ENCODE results near the gene FGB. TPM values are rescaled to one million over a fixed set of nuclear protein-coding genes. Genes with fewer than 3 reads are reported as not detected.

The FGB gene
- total and polyA plus RNA-seq, 2 experiments from 2014 or later = not detected

DNA sequence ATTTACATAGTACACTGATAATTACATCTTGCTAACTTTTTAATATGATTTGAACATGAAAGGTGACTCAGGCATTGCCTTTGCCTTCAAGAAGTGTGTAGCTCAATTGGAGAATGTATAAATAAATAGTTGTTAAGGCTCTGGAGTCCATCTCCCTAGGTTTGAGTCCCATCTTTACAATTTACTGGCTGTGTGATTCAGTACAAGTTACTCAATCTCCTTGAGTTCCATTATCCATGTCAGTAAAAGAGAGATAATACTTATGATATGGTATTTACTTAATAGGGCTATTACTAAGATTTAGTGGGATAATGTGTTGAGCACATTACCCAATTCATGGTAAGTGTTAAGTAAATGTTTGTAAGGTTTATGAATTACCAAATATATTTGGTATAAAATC is 51.5 kb downstream of the FGB start (continued):
- TF ChIP-seq, protein P1, sequence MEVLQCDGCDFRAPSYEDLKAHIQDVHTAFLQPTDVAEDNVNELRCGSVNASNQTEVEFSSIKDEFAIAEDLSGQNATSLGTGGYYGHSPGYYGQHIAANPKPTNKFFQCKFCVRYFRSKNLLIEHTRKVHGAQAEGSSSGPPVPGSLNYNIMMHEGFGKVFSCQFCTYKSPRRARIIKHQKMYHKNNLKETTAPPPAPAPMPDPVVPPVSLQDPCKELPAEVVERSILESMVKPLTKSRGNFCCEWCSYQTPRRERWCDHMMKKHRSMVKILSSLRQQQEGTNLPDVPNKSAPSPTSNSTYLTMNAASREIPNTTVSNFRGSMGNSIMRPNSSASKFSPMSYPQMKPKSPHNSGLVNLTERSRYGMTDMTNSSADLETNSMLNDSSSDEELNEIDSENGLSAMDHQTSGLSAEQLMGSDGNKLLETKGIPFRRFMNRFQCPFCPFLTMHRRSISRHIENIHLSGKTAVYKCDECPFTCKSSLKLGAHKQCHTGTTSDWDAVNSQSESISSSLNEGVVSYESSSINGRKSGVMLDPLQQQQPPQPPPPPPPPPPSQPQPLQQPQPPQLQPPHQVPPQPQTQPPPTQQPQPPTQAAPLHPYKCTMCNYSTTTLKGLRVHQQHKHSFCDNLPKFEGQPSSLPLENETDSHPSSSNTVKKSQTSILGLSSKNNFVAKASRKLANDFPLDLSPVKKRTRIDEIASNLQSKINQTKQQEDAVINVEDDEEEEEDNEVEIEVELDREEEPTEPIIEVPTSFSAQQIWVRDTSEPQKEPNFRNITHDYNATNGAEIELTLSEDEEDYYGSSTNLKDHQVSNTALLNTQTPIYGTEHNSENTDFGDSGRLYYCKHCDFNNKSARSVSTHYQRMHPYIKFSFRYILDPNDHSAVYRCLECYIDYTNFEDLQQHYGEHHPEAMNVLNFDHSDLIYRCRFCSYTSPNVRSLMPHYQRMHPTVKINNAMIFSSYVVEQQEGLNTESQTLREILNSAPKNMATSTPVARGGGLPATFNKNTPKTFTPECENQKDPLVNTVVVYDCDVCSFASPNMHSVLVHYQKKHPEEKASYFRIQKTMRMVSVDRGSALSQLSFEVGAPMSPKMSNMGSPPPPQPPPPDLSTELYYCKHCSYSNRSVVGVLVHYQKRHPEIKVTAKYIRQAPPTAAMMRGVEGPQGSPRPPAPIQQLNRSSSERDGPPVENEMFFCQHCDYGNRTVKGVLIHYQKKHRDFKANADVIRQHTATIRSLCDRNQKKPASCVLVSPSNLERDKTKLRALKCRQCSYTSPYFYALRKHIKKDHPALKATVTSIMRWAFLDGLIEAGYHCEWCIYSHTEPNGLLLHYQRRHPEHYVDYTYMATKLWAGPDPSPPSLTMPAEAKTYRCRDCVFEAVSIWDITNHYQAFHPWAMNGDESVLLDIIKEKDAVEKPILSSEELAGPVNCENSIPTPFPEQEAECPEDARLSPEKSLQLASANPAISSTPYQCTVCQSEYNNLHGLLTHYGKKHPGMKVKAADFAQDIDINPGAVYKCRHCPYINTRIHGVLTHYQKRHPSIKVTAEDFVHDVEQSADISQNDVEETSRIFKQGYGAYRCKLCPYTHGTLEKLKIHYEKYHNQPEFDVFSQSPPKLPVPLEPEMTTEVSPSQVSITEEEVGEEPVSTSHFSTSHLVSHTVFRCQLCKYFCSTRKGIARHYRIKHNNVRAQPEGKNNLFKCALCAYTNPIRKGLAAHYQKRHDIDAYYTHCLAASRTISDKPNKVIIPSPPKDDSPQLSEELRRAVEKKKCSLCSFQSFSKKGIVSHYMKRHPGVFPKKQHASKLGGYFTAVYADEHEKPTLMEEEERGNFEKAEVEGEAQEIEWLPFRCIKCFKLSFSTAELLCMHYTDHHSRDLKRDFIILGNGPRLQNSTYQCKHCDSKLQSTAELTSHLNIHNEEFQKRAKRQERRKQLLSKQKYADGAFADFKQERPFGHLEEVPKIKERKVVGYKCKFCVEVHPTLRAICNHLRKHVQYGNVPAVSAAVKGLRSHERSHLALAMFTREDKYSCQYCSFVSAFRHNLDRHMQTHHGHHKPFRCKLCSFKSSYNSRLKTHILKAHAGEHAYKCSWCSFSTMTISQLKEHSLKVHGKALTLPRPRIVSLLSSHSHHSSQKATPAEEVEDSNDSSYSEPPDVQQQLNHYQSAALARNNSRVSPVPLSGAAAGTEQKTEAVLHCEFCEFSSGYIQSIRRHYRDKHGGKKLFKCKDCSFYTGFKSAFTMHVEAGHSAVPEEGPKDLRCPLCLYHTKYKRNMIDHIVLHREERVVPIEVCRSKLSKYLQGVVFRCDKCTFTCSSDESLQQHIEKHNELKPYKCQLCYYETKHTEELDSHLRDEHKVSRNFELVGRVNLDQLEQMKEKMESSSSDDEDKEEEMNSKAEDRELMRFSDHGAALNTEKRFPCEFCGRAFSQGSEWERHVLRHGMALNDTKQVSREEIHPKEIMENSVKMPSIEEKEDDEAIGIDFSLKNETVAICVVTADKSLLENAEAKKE (CRISPR knock-in tag; IDR thresholded peaks at IDR 0.05) = no peak
- TF ChIP-seq, protein P2, sequence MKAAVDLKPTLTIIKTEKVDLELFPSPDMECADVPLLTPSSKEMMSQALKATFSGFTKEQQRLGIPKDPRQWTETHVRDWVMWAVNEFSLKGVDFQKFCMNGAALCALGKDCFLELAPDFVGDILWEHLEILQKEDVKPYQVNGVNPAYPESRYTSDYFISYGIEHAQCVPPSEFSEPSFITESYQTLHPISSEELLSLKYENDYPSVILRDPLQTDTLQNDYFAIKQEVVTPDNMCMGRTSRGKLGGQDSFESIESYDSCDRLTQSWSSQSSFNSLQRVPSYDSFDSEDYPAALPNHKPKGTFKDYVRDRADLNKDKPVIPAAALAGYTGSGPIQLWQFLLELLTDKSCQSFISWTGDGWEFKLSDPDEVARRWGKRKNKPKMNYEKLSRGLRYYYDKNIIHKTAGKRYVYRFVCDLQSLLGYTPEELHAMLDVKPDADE (IDR thresholded peaks at IDR 0.05) = no peak
- TF ChIP-seq, protein P3, sequence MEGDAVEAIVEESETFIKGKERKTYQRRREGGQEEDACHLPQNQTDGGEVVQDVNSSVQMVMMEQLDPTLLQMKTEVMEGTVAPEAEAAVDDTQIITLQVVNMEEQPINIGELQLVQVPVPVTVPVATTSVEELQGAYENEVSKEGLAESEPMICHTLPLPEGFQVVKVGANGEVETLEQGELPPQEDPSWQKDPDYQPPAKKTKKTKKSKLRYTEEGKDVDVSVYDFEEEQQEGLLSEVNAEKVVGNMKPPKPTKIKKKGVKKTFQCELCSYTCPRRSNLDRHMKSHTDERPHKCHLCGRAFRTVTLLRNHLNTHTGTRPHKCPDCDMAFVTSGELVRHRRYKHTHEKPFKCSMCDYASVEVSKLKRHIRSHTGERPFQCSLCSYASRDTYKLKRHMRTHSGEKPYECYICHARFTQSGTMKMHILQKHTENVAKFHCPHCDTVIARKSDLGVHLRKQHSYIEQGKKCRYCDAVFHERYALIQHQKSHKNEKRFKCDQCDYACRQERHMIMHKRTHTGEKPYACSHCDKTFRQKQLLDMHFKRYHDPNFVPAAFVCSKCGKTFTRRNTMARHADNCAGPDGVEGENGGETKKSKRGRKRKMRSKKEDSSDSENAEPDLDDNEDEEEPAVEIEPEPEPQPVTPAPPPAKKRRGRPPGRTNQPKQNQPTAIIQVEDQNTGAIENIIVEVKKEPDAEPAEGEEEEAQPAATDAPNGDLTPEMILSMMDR (conservative IDR thresholded peaks at IDR 0.05; ENCODE audit: low read depth in 2 of 2) = no peak
- no peak for TF ChIP-seq POLR2AphosphoS5 (IDR thresholded peaks at IDR 0.05; ENCODE audit: low read depth)

DNA sequence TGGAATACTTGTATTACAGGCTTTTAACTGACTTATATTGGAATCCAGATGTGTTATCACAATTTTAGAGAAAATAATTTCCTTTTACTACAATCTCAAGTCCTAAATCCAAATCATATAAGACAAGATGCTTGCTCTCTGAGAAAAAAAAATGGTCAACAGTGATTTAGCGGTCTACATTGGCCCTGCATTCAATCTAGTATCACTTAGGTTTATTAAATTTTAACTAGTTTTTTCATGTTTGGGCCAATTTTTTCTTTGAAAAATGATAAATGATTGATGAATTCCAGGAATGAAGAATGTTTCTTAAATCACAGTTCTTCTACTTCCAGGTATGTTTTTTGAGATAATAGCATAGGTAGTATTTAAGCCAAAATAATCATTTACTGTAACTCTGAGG is 52.4 kb downstream of the FGB start:
- Mint-ChIP-seq H3K4me1 (peaks cover 13% of the 10 kb centered on the region; the same call in 2 of the 3 replicates), H3K9me3 (no peaks in the 10 kb centered on the region), H3K4me3 (no peak overlapping the region), H3K36me3 (ENCODE audit: low read depth) (no peaks in the 10 kb centered on the region), H3K27ac (no peak overlapping the region), H3K27me3 (ENCODE audit: insufficient read depth, low read depth, poor library complexity) (no peaks in the 10 kb centered on the region)
- H3K4me1 ChIP-seq (ENCODE audit: insufficient read depth) = peaks cover 10% of the 10 kb centered on the region
- H3K36me3 ChIP-seq (ENCODE audit: insufficient read depth) = no peaks in the 10 kb centered on the region
- DNase-seq (ENCODE audit: low spot score) (no peak), ATAC-seq (no peak)
- H3K27me3 ChIP-seq (ENCODE audit: insufficient read depth) = no peaks in the 10 kb centered on the region
- H3F3A ChIP-seq (replicated peaks; ENCODE audit: low read depth) = no peaks in the 10 kb centered on the region
- H2AFZ ChIP-seq = no peak overlapping the region
- no peak overlapping the region for H3K4me2 ChIP-seq
- no peak overlapping the region for H3K27ac ChIP-seq (ENCODE audit: low read depth)
- no peaks in the 10 kb centered on the region for H4K20me1 ChIP-seq (replicated peaks; ENCODE audit: insufficient read depth)
- no peaks in the 10 kb centered on the region for H3K79me2 ChIP-seq (replicated peaks; ENCODE audit: insufficient read depth)
- H3K9me2 ChIP-seq (ENCODE audit: insufficient read depth) = no peaks in the 10 kb centered on the region
- no peak overlapping the region for H3K4me3 ChIP-seq
- TF ChIP-seq JUNB (IDR thresholded peaks at IDR 0.05; ENCODE audit: unreplicated experiment) = no peak
- TF ChIP-seq EZH2 (IDR thresholded peaks at IDR 0.05; ENCODE audit: low read depth, unreplicated experiment) = no peak
- TF ChIP-seq, protein P1 (CRISPR knock-in tag; IDR thresholded peaks at IDR 0.05) = no peak

Measured in GM23338 (cell line).